Measurements from ENCODE around the gene PCDH9.

The PCDH9 gene

GRCh38 chr13:67225252-67226159, 4.6 kb downstream of the PCDH9 start:
- in situ Hi-C loops (cut with HindIII; ENCODE audit: low sequenced_read_pairs): no loop called here
- no peak overlapping the region for H3K4me3 ChIP-seq (ENCODE audit: low read depth, low read length)
- no peak for DNase-seq (ENCODE audit: low read depth, low spot score)
- TF ChIP-seq CTCF (IDR thresholded peaks at IDR 0.05; ENCODE audit: low read depth, low read length): no peak

- DNase-seq (ENCODE audit: low read depth, low spot score): peak; percentile 89
- in situ Hi-C loops (cut with HindIII; ENCODE audit: low sequenced_read_pairs): no loop called here
- peak overlapping the region; percentile 36 for H3K4me3 ChIP-seq (ENCODE audit: low read depth, low read length)
- TF ChIP-seq CTCF (IDR thresholded peaks at IDR 0.05; ENCODE audit: low read depth, low read length): peak; percentile 59
Observed at GRCh38 chr13:67224148-67224846, 5.8 kb downstream of the PCDH9 start.

GRCh38 chr13:67223742-67224141, 6.4 kb downstream of the PCDH9 start:
- peak overlapping the region; percentile 36 for H3K4me3 ChIP-seq (ENCODE audit: low read depth, low read length)
- no peak for TF ChIP-seq CTCF (IDR thresholded peaks at IDR 0.05; ENCODE audit: low read depth, low read length)
- no peak for DNase-seq (ENCODE audit: low read depth, low spot score)

GRCh38 chr13:67223024-67223423, 7.1 kb downstream of the PCDH9 start:
- TF ChIP-seq CTCF (IDR thresholded peaks at IDR 0.05; ENCODE audit: low read depth, low read length): no peak
- no peak overlapping the region for H3K4me3 ChIP-seq (ENCODE audit: low read depth, low read length)
- in situ Hi-C loops (cut with HindIII; ENCODE audit: low sequenced_read_pairs): no loop called here
- peak; percentile 65 for DNase-seq (ENCODE audit: low read depth, low spot score)

More at GRCh38 chr13:67223742-67224141, 6.4 kb downstream of the PCDH9 start:
- in situ Hi-C loops (cut with HindIII; ENCODE audit: low sequenced_read_pairs): no loop called here

GRCh38 chr13:67221630-67222226, 8.4 kb downstream of the PCDH9 start:
- in situ Hi-C loops (cut with HindIII; ENCODE audit: low sequenced_read_pairs): no loop called here
- DNase-seq (ENCODE audit: low read depth, low spot score): no peak
- no peak for TF ChIP-seq CTCF (IDR thresholded peaks at IDR 0.05; ENCODE audit: low read depth, low read length)
- no peak overlapping the region for H3K4me3 ChIP-seq (ENCODE audit: low read depth, low read length)

- in situ Hi-C loops (cut with HindIII; ENCODE audit: low sequenced_read_pairs): no loop called here
- H3K4me3 ChIP-seq (ENCODE audit: low read depth, low read length): no peak overlapping the region
Observed at GRCh38 chr13:67219113-67219512, 11.0 kb downstream of the PCDH9 start.

More at GRCh38 chr13:67219113-67219512, 11.0 kb downstream of the PCDH9 start:
- no peak for DNase-seq (ENCODE audit: low read depth, low spot score)
- TF ChIP-seq CTCF (IDR thresholded peaks at IDR 0.05; ENCODE audit: low read depth, low read length): no peak

All from astrocyte of the spinal cord (primary cell).